Endodermal cell (in vitro differentiated cells): ENCODE measurements around the gene CYB5A. TPM values are rescaled to one million over a fixed set of nuclear protein-coding genes. Genes with fewer than 3 reads are reported as not detected.

ENCODE experiments used
- DNase-seq: peaks from one replicate; pipeline ENCODE4 v3.0.0-alpha.2; 2017
- H3K27ac ChIP-seq: 2 replicates; pipeline ENCODE4 v1.5.1; 2013; ENCODE audit warnings: mild to moderate bottlenecking, low read depth, low read length, moderate library complexity
- H3K27me3 ChIP-seq: 2 replicates; pipeline ENCODE4 v1.6.1; 2013; ENCODE audit warnings: mild to moderate bottlenecking, low read length, moderate library complexity; ENCODE audit not compliant: insufficient read depth, control insufficient read depth, poor library complexity, severe bottlenecking
- H3K36me3 ChIP-seq: 2 replicates; pipeline ENCODE4 v1.7.0; 2013; ENCODE audit warnings: mild to moderate bottlenecking, low read length, moderate library complexity; ENCODE audit not compliant: control insufficient read depth, insufficient read depth
- H3K4me1 ChIP-seq: one replicate; pipeline ENCODE4 v1.7.0; 2013; ENCODE audit warnings: low read length; ENCODE audit not compliant: control insufficient read depth, insufficient read depth
- H3K4me3 ChIP-seq: 2 replicates; pipeline ENCODE4 v1.5.1; 2013; ENCODE audit warnings: mild to moderate bottlenecking, low read length, moderate library complexity
- H3K9ac ChIP-seq: 2 replicates; pipeline ENCODE4 v1.6.1; 2013; ENCODE audit warnings: mild to moderate bottlenecking, low read length, moderate library complexity; ENCODE audit not compliant: poor library complexity, severe bottlenecking; ENCODE audit errors: extremely low read depth
- H3K9me3 ChIP-seq: 2 replicates; pipeline ENCODE4 v1.6.1; 2013; ENCODE audit warnings: mild to moderate bottlenecking, low read length, moderate library complexity; ENCODE audit not compliant: control insufficient read depth
- H3K27ac Mint-ChIP-seq: 2 replicates; pipeline ENCODE4 v1.8.0; 2020; ENCODE audit warnings: mixed read lengths
- H3K27me3 Mint-ChIP-seq: 2 replicates; pipeline ENCODE4 v1.8.0; 2021; ENCODE audit warnings: mild to moderate bottlenecking, mixed read lengths; ENCODE audit not compliant: insufficient read depth
- H3K36me3 Mint-ChIP-seq: 2 replicates; pipeline ENCODE4 v1.8.0; 2020; ENCODE audit warnings: low read depth, mixed read lengths
- H3K4me1 Mint-ChIP-seq: 2 replicates; pipeline ENCODE4 v1.8.0; 2020; ENCODE audit warnings: mixed read lengths
- H3K4me3 Mint-ChIP-seq: 2 replicates; pipeline ENCODE4 v1.8.0; 2020; ENCODE audit warnings: mild to moderate bottlenecking, moderate library complexity, mixed read lengths
- H3K9me3 Mint-ChIP-seq: 2 replicates; pipeline ENCODE4 v1.8.0; 2020; ENCODE audit warnings: mild to moderate bottlenecking, mixed read lengths
- WGBS, 2 experiments: methylation state at CpG; one replicate each; pipeline versions ENCODE4 v1.1.5 to v1.1.7; 2013; ENCODE audit warnings: missing lambda C conversion rate in 2 of 2, mixed read lengths in 1 of 2; ENCODE audit not compliant: insufficient coverage in 1 of 2, insufficient read length in 1 of 2; 5-methylcytosine and 5-hydroxymethylcytosine counted together
- total RNA-seq, 2 donors: library from RNA; stranded (reverse); fragmentation: NEBNext Ultra II Directional in 1 of 2; extraction: Animal tissue kit (Norgen Biotek cat#: 25700) in 1 of 2; gene quantifications; 2 replicates in 1 of 2; 3 replicates in 1 of 2; pipeline ENCODE4 v1.2.1, GENCODE V29; 2021
- TF ChIP-seq, protein P1 (sequence below): fragments of 200-600 bp; sonication (generic); conservative IDR thresholded peaks from 2 replicates; pipeline ENCODE4 v1.5.0; 2021; ENCODE audit warnings: antibody characterized with exemption, mild to moderate bottlenecking

CYB5A gene
- total RNA-seq, 2 donors from 2014 or later = 72.6 to 124 TPM

GRCh38 chr18:74233933-74234325 lies 57.8 kb downstream of the CYB5A start:
- Histone ChIP-seq H3K27ac (no peak overlapping the region), H3K4me1 (no peaks in the 10 kb centered on the region), H3K9ac (no peak overlapping the region), H3K36me3 (no peaks in the 10 kb centered on the region), H3K27me3 (no peaks in the 10 kb centered on the region), H3K9me3 (no peaks in the 10 kb centered on the region), H3K4me3 (no peak overlapping the region)
- 83% methylated on average over 2 of the region's 3 CpGs; no CpG with 5 or more reads in 1 of the 2 experiments for WGBS, 2 experiments
- Mint-ChIP-seq H3K4me1 (peaks cover 18% of the 10 kb centered on the region), H3K9me3 (no peaks in the 10 kb centered on the region), H3K4me3 (no peak overlapping the region), H3K27ac (no peak overlapping the region), H3K27me3 (no peaks in the 10 kb centered on the region), H3K36me3 (no peaks in the 10 kb centered on the region)
- TF ChIP-seq, protein P1, sequence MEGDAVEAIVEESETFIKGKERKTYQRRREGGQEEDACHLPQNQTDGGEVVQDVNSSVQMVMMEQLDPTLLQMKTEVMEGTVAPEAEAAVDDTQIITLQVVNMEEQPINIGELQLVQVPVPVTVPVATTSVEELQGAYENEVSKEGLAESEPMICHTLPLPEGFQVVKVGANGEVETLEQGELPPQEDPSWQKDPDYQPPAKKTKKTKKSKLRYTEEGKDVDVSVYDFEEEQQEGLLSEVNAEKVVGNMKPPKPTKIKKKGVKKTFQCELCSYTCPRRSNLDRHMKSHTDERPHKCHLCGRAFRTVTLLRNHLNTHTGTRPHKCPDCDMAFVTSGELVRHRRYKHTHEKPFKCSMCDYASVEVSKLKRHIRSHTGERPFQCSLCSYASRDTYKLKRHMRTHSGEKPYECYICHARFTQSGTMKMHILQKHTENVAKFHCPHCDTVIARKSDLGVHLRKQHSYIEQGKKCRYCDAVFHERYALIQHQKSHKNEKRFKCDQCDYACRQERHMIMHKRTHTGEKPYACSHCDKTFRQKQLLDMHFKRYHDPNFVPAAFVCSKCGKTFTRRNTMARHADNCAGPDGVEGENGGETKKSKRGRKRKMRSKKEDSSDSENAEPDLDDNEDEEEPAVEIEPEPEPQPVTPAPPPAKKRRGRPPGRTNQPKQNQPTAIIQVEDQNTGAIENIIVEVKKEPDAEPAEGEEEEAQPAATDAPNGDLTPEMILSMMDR = no peak
- no peak for DNase-seq

DNA sequence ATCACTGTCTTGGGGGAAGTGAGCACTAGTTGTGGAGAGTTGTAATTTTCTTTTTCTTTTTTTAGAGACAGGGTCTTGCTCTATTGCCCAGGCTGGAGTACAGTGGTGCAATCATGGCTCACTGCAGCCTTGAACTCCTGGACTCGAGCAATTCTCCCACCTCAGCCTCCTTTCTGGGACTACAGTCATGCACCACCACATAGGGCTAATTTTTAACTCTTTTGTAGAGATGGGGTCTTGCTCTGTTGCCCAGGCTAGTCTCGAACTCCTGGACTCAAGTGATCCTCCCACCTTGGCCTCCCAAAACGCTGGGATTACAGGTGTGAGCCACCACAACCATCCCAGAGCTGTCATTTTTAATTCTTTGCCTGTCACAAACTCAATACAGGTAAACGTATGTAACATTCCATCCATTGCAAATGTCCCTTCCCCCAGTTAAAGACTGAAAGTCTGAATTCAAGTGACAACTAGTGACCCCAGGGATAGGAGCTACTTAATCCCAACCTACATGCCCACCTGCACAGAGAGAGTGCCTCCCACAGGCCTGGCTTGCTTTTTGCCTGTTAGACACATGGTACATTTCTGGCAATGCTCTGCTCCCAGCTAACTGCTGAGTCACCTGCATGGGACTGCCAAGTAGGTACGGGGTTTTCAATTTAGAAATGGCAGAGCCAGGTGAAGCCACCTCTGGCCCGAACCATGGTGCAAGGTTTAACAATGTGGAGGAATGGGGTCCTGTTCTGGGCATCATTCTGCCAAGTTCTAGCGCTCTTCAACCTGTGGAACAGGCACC lies 60.6 kb downstream of the CYB5A start:
- Histone ChIP-seq H3K9ac (no peak overlapping the region), H3K36me3 (no peaks in the 10 kb centered on the region), H3K9me3 (no peaks in the 10 kb centered on the region), H3K27ac (no peak overlapping the region), H3K4me1 (no peaks in the 10 kb centered on the region), H3K27me3 (no peaks in the 10 kb centered on the region), H3K4me3 (no peak overlapping the region)
- Mint-ChIP-seq H3K27me3 (no peaks in the 10 kb centered on the region), H3K4me1 (peaks cover 9% of the 10 kb centered on the region), H3K36me3 (no peaks in the 10 kb centered on the region), H3K4me3 (no peak overlapping the region), H3K27ac (no peak overlapping the region), H3K9me3 (no peaks in the 10 kb centered on the region)
- DNase-seq = no peak
- TF ChIP-seq, protein P1 = no peak
- 88 to 92% methylated on average over 2 to 7 of the region's 7 CpGs for WGBS, 2 experiments

DNA sequence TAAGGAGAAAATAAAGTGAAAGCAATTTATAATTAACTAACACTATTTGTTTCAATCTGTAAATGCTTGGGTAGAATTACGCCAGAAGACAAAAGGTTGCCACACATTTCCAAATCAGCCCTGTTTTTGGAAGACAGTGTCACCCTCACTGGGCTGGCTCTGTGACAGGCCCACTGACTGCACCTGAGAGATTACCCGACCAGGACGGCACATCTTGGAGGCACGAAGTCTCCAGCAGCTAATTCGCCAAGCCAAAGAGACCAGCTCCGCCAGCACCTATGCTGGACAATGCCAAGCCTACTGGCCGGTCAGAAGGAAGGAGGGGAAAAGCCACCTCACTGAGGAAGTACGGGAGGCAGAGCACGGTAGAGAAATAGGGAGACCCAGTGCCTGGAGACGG lies 61.9 kb downstream of the CYB5A start:
- no peaks in the 10 kb centered on the region for H3K27me3 Mint-ChIP-seq
- no peak overlapping the region for H3K27ac Mint-ChIP-seq
- WGBS, 2 experiments = 94 to 95% methylated on average over 10 of the region's 10 CpGs

More for the DNA sequence above, 61.9 kb downstream of the CYB5A start:
- H3K36me3 Mint-ChIP-seq = no peaks in the 10 kb centered on the region
- no peak overlapping the region for H3K9ac ChIP-seq
- H3K27ac ChIP-seq = no peak overlapping the region
- H3K9me3 ChIP-seq = no peaks in the 10 kb centered on the region
- H3K4me3 ChIP-seq = no peak overlapping the region
- no peak for DNase-seq
- no peaks in the 10 kb centered on the region for H3K27me3 ChIP-seq
- no peaks in the 10 kb centered on the region for H3K9me3 Mint-ChIP-seq
- peaks cover 12% of the 10 kb centered on the region for H3K4me1 Mint-ChIP-seq
- no peak overlapping the region for H3K4me3 Mint-ChIP-seq
- TF ChIP-seq, protein P1 = no peak
- H3K36me3 ChIP-seq = no peaks in the 10 kb centered on the region
- no peaks in the 10 kb centered on the region for H3K4me1 ChIP-seq
